ENCODE results near the gene NAA80. TPM values are rescaled to one million over a fixed set of nuclear protein-coding genes. Genes with fewer than 3 reads are reported as not detected.

The NAA80 gene
- total and polyA plus RNA-seq, 2 donors (not counting 3 experiments of a cell fraction or from before 2014, with no cell fraction given), result 9.0 to 13.1 TPM

GRCh38 chr3:50276762-50277101, 22.5 kb downstream of the NAA80 start:
- Histone ChIP-seq H3K79me2 (ENCODE audit: control insufficient read depth, insufficient read depth, low read length) (no peaks in the 10 kb centered on the region), H3K36me3 (ENCODE audit: control insufficient read depth in 2 of 2, extremely low read depth in 1 of 2, insufficient read depth in 2 of 2, low read length in 2 of 2) (no peaks in the 10 kb centered on the region), H4K20me1 (replicated peaks; ENCODE audit: control insufficient read depth, extremely low read depth, insufficient read depth, low read length) (no peaks in the 10 kb centered on the region), H3K27ac (ENCODE audit: insufficient read depth, low read depth, low read length) (no peak overlapping the region), H3K9me1 (replicated peaks; ENCODE audit: control insufficient read depth, extremely low read depth, insufficient read depth, low read length) (no peaks in the 10 kb centered on the region), H3K9me3 (replicated peaks; ENCODE audit: control insufficient read depth, insufficient read depth, low read length) (no peaks in the 10 kb centered on the region), H3K4me3 (replicated peaks in 1 of 3; ENCODE audit: insufficient read depth in 1 of 3, low read depth in 1 of 3, low read length in 3 of 3) (no peak overlapping the region), H2AFZ (ENCODE audit: low read depth, low read length) (no peak overlapping the region), H3K27me3 (ENCODE audit: control insufficient read depth in 2 of 2, insufficient read depth in 2 of 2, low read length in 2 of 2) (peaks cover 18 to 24% of the 10 kb centered on the region in 2 experiments), H3K9ac (replicated peaks; ENCODE audit: extremely low read depth, insufficient read depth, low read length) (no peak overlapping the region), H3K4me2 (ENCODE audit: insufficient read depth, low read length) (no peak overlapping the region), H3K4me1 (ENCODE audit: control insufficient read depth, extremely low read depth, insufficient read depth, low read length) (peaks cover 2% of the 10 kb centered on the region)
- no peak for DNase-seq (ENCODE audit: low read depth, low spot score)
- POLR2A ChIA-PET, result no interaction called here
- BruUV-seq (replicated peaks), result no TSS peak
- FAIRE-seq, result no peak
- intact Hi-C loops (cut with micrococcal nuclease) (no loop called here), dilution Hi-C loops (cut with MboI; ENCODE audit: extremely low pct_ligation_motif_present, low sequenced_read_pairs) (no loop called here)
- TF ChIP-seq GATA2 (IDR thresholded peaks at IDR 0.05; ENCODE audit: insufficient read depth, insufficient read length, low read depth, low read length) (no peak), FOS (IDR thresholded peaks at IDR 0.05; ENCODE audit: borderline replicate concordance, insufficient read depth, low read length) (no peak), EZH2 (IDR thresholded peaks at IDR 0.05; ENCODE audit: borderline replicate concordance, low read depth, low read length, severe bottlenecking) (no peak), MAX (IDR thresholded peaks at IDR 0.05; ENCODE audit: insufficient read depth, insufficient read length) (no peak), POLR2A (IDR thresholded peaks at IDR 0.05; ENCODE audit: low read depth, low read length) (no peak), JUN (IDR thresholded peaks at IDR 0.05; ENCODE audit: borderline replicate concordance, insufficient read depth, insufficient read length, low read depth) (no peak), POLR2AphosphoS5 (IDR thresholded peaks at IDR 0.05; ENCODE audit: insufficient read depth, low read depth, low read length) (no peak), MYC (IDR thresholded peaks at IDR 0.05; ENCODE audit: low read depth, low read length) (no peak), CTCF (IDR thresholded peaks at IDR 0.05; ENCODE audit: extremely low read depth in 1 of 2, insufficient read depth in 1 of 2, low read depth in 1 of 2, low read length in 2 of 2) (no peak)
- CTCF ChIA-PET, result interaction anchor here (0.6 to 4.9 kb wide), 3 partner anchors 15 to 47 kb away, joined by 3 to 47 read pairs (median 3); partner anchors contain the start of gene HYAL2

Measured in endothelial cell of umbilical vein (primary cell).